K562 (cell line): ENCODE results near the gene MAPKAPK3. TPM values are rescaled to one million over a fixed set of nuclear protein-coding genes. Genes with fewer than 3 reads are reported as not detected.
A peak's percentile ranks its signal among the peaks of the same experiment; 100 is the strongest.

Source experiments
- BACH1 ChIP-seq: fragments of 200-800 bp; sonication (Bioruptor generic); IDR thresholded peaks from 2 replicates; pipeline ENCODE4 v1.6.1; 2016; ENCODE audit warnings: missing genetic modification characterization, missing compliant biosample characterization
- CHD1 ChIP-seq: fragments of 200-600 bp; sonication (generic); IDR thresholded peaks from one replicate; pipeline ENCODE4 v1.6.1; 2012; ENCODE audit warnings: mild to moderate bottlenecking, moderate library complexity, low read length, inconsistent platforms
- CHD2 ChIP-seq: IDR thresholded peaks from 2 replicates; pipeline ENCODE4 v1.6.1; 2011; ENCODE audit warnings: low read depth, low read length
- DNMT1 ChIP-seq: fragments of 450-650 bp; IDR thresholded peaks from 2 replicates; pipeline ENCODE4 v1.6.1; 2016; ENCODE audit warnings: antibody characterized with exemption, mild to moderate bottlenecking
- GATA2 ChIP-seq: sonication (generic); formaldehyde crosslinking; IDR thresholded peaks from 2 replicates; pipeline ENCODE4 v1.4.0; 2020; ENCODE audit warnings: mild to moderate bottlenecking, missing genetic modification reagents
- GATAD2B ChIP-seq: fragments of 450-650 bp; IDR thresholded peaks from 2 replicates; pipeline ENCODE4 v1.6.1; 2017; ENCODE audit warnings: mild to moderate bottlenecking, borderline replicate concordance
- GTF2E2 ChIP-seq: fragments of 200-800 bp; sonication (Bioruptor generic); IDR thresholded peaks from 2 replicates; pipeline ENCODE4 v1.6.1; 2016; ENCODE audit warnings: missing genetic modification characterization, missing compliant biosample characterization
- HMG20B ChIP-seq: fragments of 250-450 bp; sonication (Bioruptor Pico); IDR thresholded peaks from 2 replicates; pipeline ENCODE4 v1.5.0; 2021; ENCODE audit warnings: mild to moderate bottlenecking
- MIER1 ChIP-seq: fragments of 450-650 bp; IDR thresholded peaks from 2 replicates; pipeline ENCODE4 v1.6.1; 2016; ENCODE audit warnings: antibody characterized with exemption, mild to moderate bottlenecking, low read depth
- MTA1 ChIP-seq: fragments of 450-650 bp; IDR thresholded peaks from 2 replicates; pipeline ENCODE4 v1.6.1; 2017; ENCODE audit warnings: borderline replicate concordance
- POLR2G ChIP-seq: fragments of 200-400 bp; formaldehyde crosslinking; IDR thresholded peaks from 2 replicates; pipeline ENCODE4 v1.6.1; 2017; ENCODE audit warnings: low read depth, mild to moderate bottlenecking, antibody characterized with exemption, low read length, moderate library complexity
- RBM17 ChIP-seq: fragments of 200-400 bp; formaldehyde crosslinking; IDR thresholded peaks from 2 replicates; pipeline ENCODE4 v1.6.1; 2017; ENCODE audit warnings: low read depth, mild to moderate bottlenecking, low read length, borderline replicate concordance
- SIX5 ChIP-seq, 2 experiments: IDR thresholded peaks; 2 replicates each; pipeline ENCODE4 v1.6.1; 2011; ENCODE audit warnings: low read length in 2 of 2, borderline replicate concordance in 1 of 2, low read depth in 1 of 2, mild to moderate bottlenecking in 1 of 2, moderate library complexity in 1 of 2; ENCODE audit not compliant: insufficient read depth in 1 of 2
- ZNF197 ChIP-seq: fragments of 200-800 bp; sonication (Bioruptor generic); IDR thresholded peaks from 2 replicates; pipeline ENCODE4 v1.6.1; 2016; ENCODE audit warnings: low read depth, missing genetic modification characterization, missing compliant biosample characterization
- ZNF76 ChIP-seq: fragments of 250-450 bp; sonication (Bioruptor Pico); IDR thresholded peaks from 2 replicates; pipeline ENCODE4 v1.4.0; 2020; ENCODE audit warnings: mild to moderate bottlenecking, moderate library complexity, borderline replicate concordance
- ZSCAN32 ChIP-seq: fragments of 450-650 bp; formaldehyde crosslinking; IDR thresholded peaks from 2 replicates; pipeline ENCODE4 v1.4.0; 2020; ENCODE audit warnings: mild to moderate bottlenecking, moderate library complexity
- polyA plus RNA-seq, 8 experiments: library from polyadenylated mRNA; depleted of rRNA in 4 of 8; stranded (reverse) in 5 of 8; unstranded in 3 of 8; fragments of >200 nt; fragmentation: Nextera tagmentation in 2 of 8; fragmentation: Illumina TruSeq in 1 of 8; extraction: Ambion mirVana in 2 of 8; extraction: Trizol in 1 of 8; gene quantifications; 2 replicates each; pipeline versions ENCODE4 v1.2.1 to v1.2.3, GENCODE V29; 2011 to 2014; ENCODE audit warnings: inconsistent platforms in 1 of 8, missing spikeins in 1 of 8
- total RNA-seq, 7 experiments: library from RNA; depleted of rRNA in 6 of 7; stranded (reverse); fragments of >200 nt in 6 of 7; fragmentation: Illumina TruSeq in 2 of 7; extraction: Trizol in 2 of 7; gene quantifications; 2 replicates each; pipeline versions ENCODE4 v1.2.1 to v1.2.3, GENCODE V29; 2011 to 2021; ENCODE audit warnings: low replicate concordance in 1 of 7
- TF ChIP-seq, protein P1 (sequence below): fragments of 250-450 bp; sonication (Bioruptor Pico); IDR thresholded peaks from 2 replicates; pipeline ENCODE4 v1.8.0; 2022; ENCODE audit warnings: inconsistent platforms
- TF ChIP-seq, protein P2 (sequence below): fragments of 250-450 bp; sonication (Bioruptor Pico); IDR thresholded peaks from 2 replicates; pipeline ENCODE4 v1.4.0; 2020; ENCODE audit warnings: mild to moderate bottlenecking
- TF ChIP-seq, protein P3 (sequence below), 2 experiments: fragments of 450-650 bp in 1 of 2; sonication (generic) in 1 of 2; formaldehyde crosslinking; conservative IDR thresholded peaks; 2 replicates each; pipeline versions ENCODE4 v1.4.0 to v1.8.1; 2020 to 2022; ENCODE audit warnings: mild to moderate bottlenecking in 1 of 2, missing genetic modification reagents in 1 of 2
- TF ChIP-seq, protein P4 (sequence below): fragments of 450-650 bp; formaldehyde crosslinking; IDR thresholded peaks from 2 replicates; pipeline ENCODE4 v1.4.0; 2020; ENCODE audit warnings: mild to moderate bottlenecking, moderate library complexity

MAPKAPK3 gene
- total and polyA plus RNA-seq, 9 of the 15 experiments (the other 6 are each of a cell fraction or from before 2014, with no cell fraction given) = 8.0 to 56.4 (median 41.2) TPM

DNA sequence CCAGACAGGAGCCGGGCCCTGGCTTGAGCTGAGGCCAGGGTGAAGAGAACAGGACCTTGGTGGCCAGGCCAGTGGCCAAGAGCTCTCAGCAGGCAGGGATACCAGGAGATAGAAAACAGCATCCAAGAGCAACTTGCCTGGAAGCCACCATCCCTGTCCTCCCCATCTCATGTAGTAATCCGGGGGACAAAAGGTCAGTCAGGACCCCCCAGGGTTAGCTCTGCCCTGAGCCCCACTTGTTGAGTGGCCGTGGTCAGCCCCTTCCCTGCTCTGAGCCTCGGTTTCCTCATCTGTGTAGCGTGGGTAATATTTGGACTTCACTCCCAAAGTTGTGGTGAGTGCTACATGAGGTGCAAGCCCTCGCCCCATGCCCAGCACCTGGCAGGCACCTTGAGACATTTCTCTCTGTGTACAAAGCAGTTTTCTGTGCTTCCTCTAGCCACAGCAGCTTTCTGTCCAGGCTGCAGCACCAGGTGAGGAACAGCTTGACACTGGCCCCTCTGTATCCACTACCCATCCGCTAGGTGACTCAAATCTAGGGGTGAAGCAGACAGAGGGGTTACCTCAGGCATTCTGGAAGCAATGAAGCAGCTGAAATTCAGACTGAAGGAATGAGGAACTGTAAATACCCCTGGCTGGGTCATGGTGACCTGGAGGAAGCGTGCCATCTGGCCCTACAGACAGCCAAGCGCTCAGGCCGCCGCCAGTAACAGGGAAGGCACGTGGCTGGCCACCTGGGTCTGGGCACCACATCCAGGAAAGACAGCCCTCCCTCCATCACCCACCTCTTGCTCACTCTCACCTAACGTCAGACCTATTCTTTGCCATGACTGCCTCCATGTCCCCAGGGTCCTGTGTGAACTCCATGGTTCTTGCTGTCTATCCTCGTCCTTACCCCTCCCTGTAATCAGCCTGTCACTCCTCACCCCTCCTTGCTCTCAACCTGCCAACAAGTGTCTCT lies 12.0 kb upstream of the MAPKAPK3 start (continued):
- TF ChIP-seq GTF2E2 = no peak
- TF ChIP-seq ZSCAN32 = peak; percentile 2; the same call in 1 of the 2 replicates
- TF ChIP-seq CHD1 = peak; percentile 8
- TF ChIP-seq SIX5 (IDR thresholded peaks at IDR 0.05; ENCODE audit: borderline replicate concordance in 1 of 2, insufficient read depth in 1 of 2, low read depth in 1 of 2, low read length in 2 of 2) = no peak
- TF ChIP-seq RBM17 = no peak
- TF ChIP-seq, protein P1, sequence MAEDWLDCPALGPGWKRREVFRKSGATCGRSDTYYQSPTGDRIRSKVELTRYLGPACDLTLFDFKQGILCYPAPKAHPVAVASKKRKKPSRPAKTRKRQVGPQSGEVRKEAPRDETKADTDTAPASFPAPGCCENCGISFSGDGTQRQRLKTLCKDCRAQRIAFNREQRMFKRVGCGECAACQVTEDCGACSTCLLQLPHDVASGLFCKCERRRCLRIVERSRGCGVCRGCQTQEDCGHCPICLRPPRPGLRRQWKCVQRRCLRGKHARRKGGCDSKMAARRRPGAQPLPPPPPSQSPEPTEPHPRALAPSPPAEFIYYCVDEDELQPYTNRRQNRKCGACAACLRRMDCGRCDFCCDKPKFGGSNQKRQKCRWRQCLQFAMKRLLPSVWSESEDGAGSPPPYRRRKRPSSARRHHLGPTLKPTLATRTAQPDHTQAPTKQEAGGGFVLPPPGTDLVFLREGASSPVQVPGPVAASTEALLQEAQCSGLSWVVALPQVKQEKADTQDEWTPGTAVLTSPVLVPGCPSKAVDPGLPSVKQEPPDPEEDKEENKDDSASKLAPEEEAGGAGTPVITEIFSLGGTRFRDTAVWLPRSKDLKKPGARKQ = no peak
- TF ChIP-seq, protein P2, sequence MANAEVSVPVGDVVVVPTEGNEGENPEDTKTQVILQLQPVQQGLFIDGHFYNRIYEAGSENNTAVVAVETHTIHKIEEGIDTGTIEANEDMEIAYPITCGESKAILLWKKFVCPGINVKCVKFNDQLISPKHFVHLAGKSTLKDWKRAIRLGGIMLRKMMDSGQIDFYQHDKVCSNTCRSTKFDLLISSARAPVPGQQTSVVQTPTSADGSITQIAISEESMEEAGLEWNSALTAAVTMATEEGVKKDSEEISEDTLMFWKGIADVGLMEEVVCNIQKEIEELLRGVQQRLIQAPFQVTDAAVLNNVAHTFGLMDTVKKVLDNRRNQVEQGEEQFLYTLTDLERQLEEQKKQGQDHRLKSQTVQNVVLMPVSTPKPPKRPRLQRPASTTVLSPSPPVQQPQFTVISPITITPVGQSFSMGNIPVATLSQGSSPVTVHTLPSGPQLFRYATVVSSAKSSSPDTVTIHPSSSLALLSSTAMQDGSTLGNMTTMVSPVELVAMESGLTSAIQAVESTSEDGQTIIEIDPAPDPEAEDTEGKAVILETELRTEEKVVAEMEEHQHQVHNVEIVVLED (CRISPR knock-in tag) = no peak
- 0 out of 2 replicates have a peak, but pooled peaks have one; percentile 24 for TF ChIP-seq MTA1
- TF ChIP-seq GATAD2B = no peak
- no peak for TF ChIP-seq MIER1
- TF ChIP-seq GATA2 (CRISPR knock-in tag) = no peak
- no peak for TF ChIP-seq CHD2
- TF ChIP-seq BACH1 (tag) = 0 out of 2 replicates have a peak, but pooled peaks have one; percentile 51
- TF ChIP-seq POLR2G = peak; percentile 64; the same call in 1 of the 2 replicates
- TF ChIP-seq ZNF76 (CRISPR knock-in tag) = no peak
- no peak for TF ChIP-seq ZNF197 (CRISPR knock-in tag)
- TF ChIP-seq DNMT1 = no peak
- no peak for TF ChIP-seq HMG20B (CRISPR knock-in tag)
- TF ChIP-seq, protein P3, sequence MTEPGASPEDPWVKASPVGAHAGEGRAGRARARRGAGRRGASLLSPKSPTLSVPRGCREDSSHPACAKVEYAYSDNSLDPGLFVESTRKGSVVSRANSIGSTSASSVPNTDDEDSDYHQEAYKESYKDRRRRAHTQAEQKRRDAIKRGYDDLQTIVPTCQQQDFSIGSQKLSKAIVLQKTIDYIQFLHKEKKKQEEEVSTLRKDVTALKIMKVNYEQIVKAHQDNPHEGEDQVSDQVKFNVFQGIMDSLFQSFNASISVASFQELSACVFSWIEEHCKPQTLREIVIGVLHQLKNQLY (CRISPR knock-in tag; conservative IDR thresholded peaks at IDR 0.05) = 0 out of 4 replicates have a peak, but pooled peaks of 1 of the 2 experiments have one; percentile 16
- TF ChIP-seq, protein P4, sequence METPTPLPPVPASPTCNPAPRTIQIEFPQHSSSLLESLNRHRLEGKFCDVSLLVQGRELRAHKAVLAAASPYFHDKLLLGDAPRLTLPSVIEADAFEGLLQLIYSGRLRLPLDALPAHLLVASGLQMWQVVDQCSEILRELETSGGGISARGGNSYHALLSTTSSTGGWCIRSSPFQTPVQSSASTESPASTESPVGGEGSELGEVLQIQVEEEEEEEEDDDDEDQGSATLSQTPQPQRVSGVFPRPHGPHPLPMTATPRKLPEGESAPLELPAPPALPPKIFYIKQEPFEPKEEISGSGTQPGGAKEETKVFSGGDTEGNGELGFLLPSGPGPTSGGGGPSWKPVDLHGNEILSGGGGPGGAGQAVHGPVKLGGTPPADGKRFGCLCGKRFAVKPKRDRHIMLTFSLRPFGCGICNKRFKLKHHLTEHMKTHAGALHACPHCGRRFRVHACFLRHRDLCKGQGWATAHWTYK (CRISPR knock-in tag) = peak; percentile 72
